Small intestine (tissue), 7 donors: ENCODE measurements around the gene NSUN2. TPM values are rescaled to one million over a fixed set of nuclear protein-coding genes. Genes with fewer than 3 reads are reported as not detected.

Experiments used
- DNase-seq, 2 donors: peaks; one replicate each; pipeline versions ENCODE4 v3.0.0 to v3.0.0-alpha.2; 2013
- FAIRE-seq: peaks from 2 replicates; lab custom pipeline; 2012; peaks lifted over from hg19 to GRCh38; lab: Jason Lieb, UNC
- H3K27ac ChIP-seq, 3 donors: one replicate each; pipeline ENCODE4 v1.5.1; 2013; ENCODE audit warnings: low read length in 2 of 3, mild to moderate bottlenecking in 2 of 3, control low read depth in 1 of 3, inconsistent platforms in 1 of 3, low read depth in 1 of 3, moderate library complexity in 1 of 3
- H3K27me3 ChIP-seq, 3 donors: one replicate each; pipeline ENCODE4 v1.6.1; 2013; ENCODE audit warnings: low read length in 3 of 3, inconsistent platforms in 1 of 3; ENCODE audit not compliant: control insufficient read depth in 3 of 3, insufficient read depth in 3 of 3
- H3K36me3 ChIP-seq, 3 donors: one replicate each; pipeline ENCODE4 v1.6.1; 2013; ENCODE audit warnings: low read length in 3 of 3, inconsistent platforms in 1 of 3, low read depth in 1 of 3, mild to moderate bottlenecking in 1 of 3, moderate library complexity in 1 of 3; ENCODE audit not compliant: control insufficient read depth in 3 of 3, insufficient read depth in 2 of 3
- H3K4me1 ChIP-seq, 3 donors: one replicate each; pipeline ENCODE4 v1.6.1; 2013; ENCODE audit warnings: low read length in 2 of 3, inconsistent platforms in 1 of 3, low read depth in 1 of 3, mild to moderate bottlenecking in 1 of 3, moderate library complexity in 1 of 3; ENCODE audit not compliant: control insufficient read depth in 3 of 3, insufficient read depth in 2 of 3
- H3K4me3 ChIP-seq, 3 donors: one replicate each; pipeline ENCODE4 v1.5.1; 2013; ENCODE audit warnings: low read length in 3 of 3, control low read depth in 1 of 3, inconsistent platforms in 1 of 3, low read depth in 1 of 3, mild to moderate bottlenecking in 1 of 3, moderate library complexity in 1 of 3
- H3K9me3 ChIP-seq, 2 donors: one replicate each; pipeline ENCODE4 v1.6.1; 2013; ENCODE audit warnings: low read depth in 1 of 2, low read length in 1 of 2; ENCODE audit not compliant: control insufficient read depth in 2 of 2, insufficient read depth in 1 of 2
- WGBS, 3 donors: extraction: QIAGEN DNeasy Blood & Tissue Kit; methylation state at CpG; one replicate each; pipeline ENCODE4 v1.1.7; 2013; 5-methylcytosine and 5-hydroxymethylcytosine counted together
- polyA plus RNA-seq, 4 donors: library from polyadenylated mRNA; stranded (reverse) in 3 of 4; unstranded in 1 of 4; fragments of 200-250 nt in 3 of 4; fragments of 120-200 nt in 1 of 4; gene quantifications; one replicate each; pipeline versions ENCODE4 v1.2.1 to v1.2.3, GENCODE V29; 2013
- donor health status: healthy with polysubstance abuse.
- donor health status: control.
- donor health status: control.
- donor health status: Bipolar disorder and iron deficiency.
- donor health status: healthy.

The NSUN2 gene
- polyA plus RNA-seq, 4 donors = 36.5 to 74.8 (median 43.8) TPM

- DNase-seq = peak; percentile 13 to 36
- peak overlapping the region in 2 of 3 donors; percentile 61 to 98 for H3K27ac ChIP-seq
- H3K9me3 ChIP-seq = no peaks in the 10 kb centered on the region
- H3K4me3 ChIP-seq = peak overlapping the region; percentile 89 to 97 (median 91)
- 0 to 1% (median 1%) methylated on average over 28 to 33 of the region's 33 CpGs for WGBS, 3 donors
- FAIRE-seq = no peak
- no peaks in the 10 kb centered on the region for H3K27me3 ChIP-seq
- peaks cover 0 to 4% (median 2%) of the 10 kb centered on the region in 3 donors for H3K4me1 ChIP-seq
- H3K36me3 ChIP-seq = peaks cover 0 to 19% (median 2%) of the 10 kb centered on the region in 3 donors
Measured at GRCh38 chr5:6632324-6632887, 438 bp downstream of the NSUN2 start.

GRCh38 chr5:6631441-6631840 lies 1.4 kb downstream of the NSUN2 start:
- FAIRE-seq = no peak
- H3K27me3 ChIP-seq = no peaks in the 10 kb centered on the region
- H3K4me1 ChIP-seq = peaks cover 0 to 4% (median 2%) of the 10 kb centered on the region in 3 donors
- H3K27ac ChIP-seq = no peak overlapping the region
- WGBS, 3 donors = 82 to 91% (median 90%) methylated on average over 4 of the region's 4 CpGs
- DNase-seq = no peak
- H3K4me3 ChIP-seq = no peak overlapping the region
- peaks cover 0 to 20% (median 6%) of the 10 kb centered on the region in 3 donors for H3K36me3 ChIP-seq
- H3K9me3 ChIP-seq = no peaks in the 10 kb centered on the region

- Histone ChIP-seq H3K27ac (no peak overlapping the region), H3K9me3 (peaks cover 2 to 5% of the 10 kb centered on the region in 2 donors), H3K36me3 (peaks cover 9 to 36% (median 24%) of the 10 kb centered on the region in 3 donors), H3K4me1 (no peaks in the 10 kb centered on the region), H3K27me3 (no peaks in the 10 kb centered on the region), H3K4me3 (no peak overlapping the region)
- FAIRE-seq (no peak), DNase-seq (no peak)
- WGBS, 3 donors = 90 to 93% (median 93%) methylated on average over 10 of the region's 10 CpGs
Measured at GRCh38 chr5:6626508-6626907, 6.3 kb downstream of the NSUN2 start.

GRCh38 chr5:6623941-6624340 lies 8.9 kb downstream of the NSUN2 start:
- Histone ChIP-seq H3K9me3 (peaks cover 2 to 5% of the 10 kb centered on the region in 2 donors), H3K27me3 (no peaks in the 10 kb centered on the region), H3K36me3 (peaks cover 9 to 37% (median 33%) of the 10 kb centered on the region in 3 donors), H3K4me3 (no peak overlapping the region), H3K4me1 (no peaks in the 10 kb centered on the region), H3K27ac (no peak overlapping the region)
- FAIRE-seq (no peak), DNase-seq (no peak)
- 83 to 96% (median 95%) methylated on average over 3 of the region's 3 CpGs for WGBS, 3 donors

- DNase-seq = no peak
- H3K27ac ChIP-seq = no peak overlapping the region
- H3K9me3 ChIP-seq = peaks cover 2 to 5% of the 10 kb centered on the region in 2 donors
- H3K36me3 ChIP-seq = peaks cover 9 to 36% (median 34%) of the 10 kb centered on the region in 3 donors
- no peak overlapping the region for H3K4me3 ChIP-seq
- WGBS, 3 donors = 89 to 96% (median 92%) methylated on average over 4 of the region's 4 CpGs
- H3K27me3 ChIP-seq = no peaks in the 10 kb centered on the region
- H3K4me1 ChIP-seq = no peaks in the 10 kb centered on the region
- no peak for FAIRE-seq
Measured at GRCh38 chr5:6623228-6623627, 9.6 kb downstream of the NSUN2 start.

GRCh38 chr5:6616632-6617031 lies 16.2 kb downstream of the NSUN2 start:
- no peak overlapping the region for H3K27ac ChIP-seq
- WGBS, 3 donors = 88 to 92% (median 91%) methylated on average over 6 of the region's 6 CpGs
- FAIRE-seq = no peak
- no peaks in the 10 kb centered on the region for H3K27me3 ChIP-seq
- no peaks in the 10 kb centered on the region for H3K9me3 ChIP-seq
- H3K36me3 ChIP-seq = peaks cover 19 to 42% (median 37%) of the 10 kb centered on the region in 3 donors
- no peaks in the 10 kb centered on the region for H3K4me1 ChIP-seq
- no peak overlapping the region for H3K4me3 ChIP-seq
- DNase-seq = no peak

- H3K27ac ChIP-seq = no peak overlapping the region
- WGBS, 3 donors = 87 to 91% (median 89%) methylated on average over 8 of the region's 8 CpGs
- H3K36me3 ChIP-seq = peaks cover 21 to 45% (median 39%) of the 10 kb centered on the region in 3 donors
- DNase-seq (no peak), FAIRE-seq (no peak)
- H3K9me3 ChIP-seq = no peaks in the 10 kb centered on the region
- H3K4me3 ChIP-seq = no peak overlapping the region
- H3K4me1 ChIP-seq = no peaks in the 10 kb centered on the region
- no peaks in the 10 kb centered on the region for H3K27me3 ChIP-seq
Measured at GRCh38 chr5:6615034-6615815, 17.6 kb downstream of the NSUN2 start.

GRCh38 chr5:6611334-6612256 lies 21.2 kb downstream of the NSUN2 start:
- Histone ChIP-seq H3K4me1 (no peaks in the 10 kb centered on the region), H3K4me3 (no peak overlapping the region), H3K27ac (no peak overlapping the region), H3K9me3 (no peaks in the 10 kb centered on the region), H3K36me3 (peaks cover 21 to 61% (median 43%) of the 10 kb centered on the region in 3 donors), H3K27me3 (no peaks in the 10 kb centered on the region)
- 89 to 92% (median 92%) methylated on average over 20 of the region's 20 CpGs for WGBS, 3 donors
- DNase-seq (no peak), FAIRE-seq (no peak)
